ENCODE data around the gene ARHGDIB.

Gene ARHGDIB

DNA sequence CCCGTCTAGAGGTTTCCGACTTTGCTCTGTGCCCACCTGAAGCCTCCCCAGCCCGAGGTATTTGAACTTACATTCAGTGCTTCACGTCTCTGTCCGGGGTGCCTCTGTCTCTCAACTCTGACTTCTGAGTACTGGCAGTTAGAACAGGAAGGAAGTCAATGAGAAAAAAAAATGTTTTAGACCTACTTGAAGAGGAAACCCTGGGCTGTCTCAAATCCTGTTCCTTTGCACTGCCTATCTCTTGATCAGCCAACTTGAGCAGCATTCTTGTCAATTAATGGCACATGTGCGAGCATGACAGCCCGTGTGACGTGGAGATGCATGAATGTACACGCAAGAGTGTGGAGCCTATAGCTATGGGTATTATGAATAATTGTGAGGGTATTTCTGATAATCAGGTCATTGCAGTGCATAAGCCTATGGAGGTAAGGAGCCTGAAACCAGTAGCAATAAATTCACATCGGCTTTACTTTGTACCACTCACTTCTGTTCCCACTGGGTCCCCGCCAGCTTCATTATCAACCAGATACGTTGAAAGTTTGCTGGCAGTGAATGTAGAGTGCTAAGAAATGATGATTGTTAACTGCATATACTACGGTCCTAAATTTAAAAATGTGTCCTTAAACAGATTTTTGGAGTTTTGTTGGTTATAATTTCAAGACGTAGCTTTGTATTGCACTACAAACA lies at the start of gene ARHGDIB:
ARHGDIB (minus strand) TSS at position 136 of the 687 bp plus-strand sequence. CDS start 10,889 bp downstream, outside the sequence.
- DNase-seq (ENCODE audit: low read depth): peak; percentile 48

DNA sequence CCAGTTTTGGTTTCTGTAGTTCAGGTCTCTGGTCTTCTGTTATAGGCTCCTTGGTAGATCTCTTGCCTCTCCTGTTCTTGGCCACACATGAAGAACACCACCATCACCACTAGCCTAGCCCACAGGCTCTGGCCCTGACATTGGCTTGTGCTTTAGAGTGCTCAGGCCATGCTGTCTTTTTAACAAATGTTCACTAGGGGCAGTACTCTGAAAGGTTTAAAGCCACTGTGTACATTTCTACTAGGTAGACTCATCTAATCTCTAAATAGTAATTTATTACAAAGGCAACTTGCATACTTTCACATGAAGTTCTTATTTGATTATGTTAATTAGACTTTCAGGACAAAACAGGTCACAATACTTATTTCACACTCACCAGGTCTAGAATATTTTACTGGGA lies 49.8 kb upstream of the ARHGDIB start:
- DNase-seq (ENCODE audit: low read depth): peak; percentile 24

- DNase-seq (ENCODE audit: low read depth): no peak
Measured at GRCh38 chr12:15007551-15007950, 46.1 kb upstream of the ARHGDIB start.

DNA sequence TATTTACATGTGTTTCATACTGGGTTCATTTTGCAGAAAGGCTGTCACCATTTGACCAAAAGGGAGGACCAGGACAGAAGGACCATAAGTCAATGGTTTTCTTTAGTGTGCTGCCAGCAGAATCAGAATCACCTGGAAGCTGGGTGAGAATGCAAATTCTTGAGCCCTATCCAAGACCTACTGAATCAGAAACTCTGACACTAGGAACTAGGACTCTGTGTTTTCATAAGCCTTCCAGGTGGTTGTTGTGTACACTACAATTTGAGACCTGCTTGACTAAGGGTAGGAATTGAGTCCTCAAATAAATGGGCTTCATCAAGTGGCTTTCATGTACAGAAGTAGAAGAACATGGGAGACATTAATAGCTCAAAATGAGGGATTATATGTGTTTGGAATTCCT lies 43.7 kb upstream of the ARHGDIB start:
- no peak for DNase-seq (ENCODE audit: low read depth)

DNA sequence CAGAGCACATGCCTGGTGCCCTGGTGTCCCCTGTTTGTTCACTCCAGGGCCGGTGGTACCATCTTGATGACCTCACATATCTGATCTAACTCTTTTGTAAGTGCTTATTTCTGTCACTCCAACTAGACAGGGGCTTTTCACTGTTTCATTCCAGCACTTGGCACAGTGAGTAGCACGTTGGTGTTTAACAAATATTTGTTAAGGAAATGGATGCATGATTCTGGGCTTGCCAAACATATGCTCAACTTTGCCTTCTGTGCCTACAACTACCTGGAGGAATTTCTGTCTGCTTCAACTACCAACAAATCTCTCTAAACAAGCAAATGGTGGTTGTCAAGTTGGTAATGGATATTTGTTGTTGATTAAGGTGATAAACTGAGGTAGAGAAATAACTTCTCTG lies 43.0 kb upstream of the ARHGDIB start:
- DNase-seq (ENCODE audit: low read depth): no peak

GRCh38 chr12:15001733-15002382 lies 40.5 kb upstream of the ARHGDIB start:
- DNase-seq (ENCODE audit: low read depth): no peak

- DNase-seq (ENCODE audit: low read depth): no peak
Measured at GRCh38 chr12:15000575-15000974, 39.2 kb upstream of the ARHGDIB start.

DNA sequence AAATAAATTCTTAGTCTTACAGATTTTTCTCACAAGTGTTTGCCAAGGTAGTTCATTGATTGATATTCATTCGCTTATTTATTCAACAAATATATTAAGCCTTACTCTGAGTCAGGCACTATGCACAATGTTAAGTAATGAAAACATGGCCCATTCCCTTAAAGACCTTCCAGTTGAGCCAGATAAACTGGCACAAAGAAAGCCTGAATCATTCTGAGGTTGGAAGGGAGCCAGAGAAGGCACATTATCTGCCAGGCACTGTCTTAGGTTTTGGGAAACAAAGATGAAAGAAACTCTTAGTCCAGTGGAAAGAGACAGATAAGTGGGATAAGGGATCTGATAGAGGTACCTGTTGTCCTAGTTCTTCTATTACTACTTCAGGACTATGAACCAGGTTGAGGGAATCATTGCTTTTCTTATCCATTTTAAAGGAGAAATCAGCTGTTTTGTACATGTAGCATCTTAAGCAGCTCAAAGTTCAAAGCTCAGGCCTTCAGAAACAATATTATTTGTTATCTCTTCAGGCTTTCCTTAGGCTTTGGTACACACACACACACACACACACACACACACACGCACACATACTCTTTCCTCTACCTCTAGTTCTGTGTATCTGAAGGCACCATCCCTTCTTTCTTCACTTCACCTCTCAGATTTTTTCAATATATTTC lies 38.4 kb upstream of the ARHGDIB start:
- no peak for DNase-seq (ENCODE audit: low read depth)

DNA sequence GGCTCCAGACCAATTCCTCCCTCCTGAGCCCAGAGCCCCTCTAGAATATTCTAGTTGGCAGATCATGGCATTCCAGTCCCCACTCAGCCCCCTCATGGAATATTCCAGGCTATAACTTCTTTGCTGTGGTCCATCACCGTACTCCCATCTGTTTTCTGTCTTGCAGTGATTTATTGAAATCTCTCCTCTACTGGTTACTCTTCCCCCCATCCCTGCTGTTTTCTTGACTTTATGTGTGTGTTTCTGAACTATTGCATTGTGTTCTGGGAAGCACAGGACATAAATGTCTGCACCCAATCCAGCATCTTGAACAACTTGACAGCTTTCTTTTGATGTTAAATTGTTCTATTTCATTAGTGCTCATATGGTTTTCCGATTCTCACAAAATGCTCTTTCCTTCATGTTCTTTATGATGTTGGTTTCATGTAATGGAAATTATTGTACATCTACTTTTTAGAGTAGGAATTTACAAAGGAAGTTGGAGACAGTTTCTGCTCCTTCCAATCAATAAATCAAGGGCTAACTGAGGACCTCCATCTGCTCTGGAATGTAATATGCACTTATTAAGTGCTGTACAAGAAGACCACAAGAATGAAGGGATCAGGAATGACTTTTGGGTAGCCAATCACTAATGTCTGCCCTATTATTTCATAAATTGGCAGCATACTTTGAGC lies 37.8 kb upstream of the ARHGDIB start:
- DNase-seq (ENCODE audit: low read depth): no peak

- DNase-seq (ENCODE audit: low read depth): no peak
Measured at GRCh38 chr12:14997998-14998397, 36.6 kb upstream of the ARHGDIB start.

DNA sequence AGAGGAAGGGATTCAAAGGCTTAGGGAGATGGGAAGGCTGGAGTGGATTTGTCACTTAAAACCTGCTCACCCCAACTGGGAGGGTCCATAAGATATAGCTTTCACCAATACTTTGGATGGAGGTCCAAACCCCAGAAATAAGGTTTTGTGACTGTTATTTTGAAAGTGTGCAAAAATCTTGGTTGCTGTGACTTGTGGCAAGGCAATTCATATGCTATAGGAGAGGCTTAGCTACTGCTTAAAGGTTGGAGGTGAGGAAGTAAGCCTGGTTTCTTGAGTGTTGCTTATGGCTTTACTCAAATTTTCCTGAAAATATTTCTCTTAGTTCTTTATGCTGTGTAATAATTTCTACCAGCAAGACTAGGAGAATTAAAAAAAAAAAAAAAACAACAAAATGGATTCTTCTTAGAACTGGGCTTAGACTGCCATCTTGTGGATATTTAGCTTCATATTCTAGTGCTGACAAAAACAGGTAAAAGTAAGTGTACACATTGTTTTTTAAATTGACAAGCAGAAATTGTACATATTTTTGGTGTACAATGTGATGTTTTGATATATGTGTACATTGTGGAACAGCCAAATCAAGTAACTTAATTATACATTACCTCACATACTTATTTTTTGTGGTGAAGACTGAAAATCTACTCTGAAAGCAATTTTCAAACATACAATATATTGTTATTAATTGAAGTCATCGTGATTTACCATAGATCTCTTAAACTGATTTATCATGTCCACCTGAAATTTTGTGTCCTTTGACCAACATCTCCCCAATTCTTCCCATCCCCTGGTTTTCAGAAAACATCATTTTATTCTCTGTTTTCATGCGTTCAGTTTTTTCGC lies 34.4 kb upstream of the ARHGDIB start:
- DNase-seq (ENCODE audit: low read depth): peak; percentile 79

DNA sequence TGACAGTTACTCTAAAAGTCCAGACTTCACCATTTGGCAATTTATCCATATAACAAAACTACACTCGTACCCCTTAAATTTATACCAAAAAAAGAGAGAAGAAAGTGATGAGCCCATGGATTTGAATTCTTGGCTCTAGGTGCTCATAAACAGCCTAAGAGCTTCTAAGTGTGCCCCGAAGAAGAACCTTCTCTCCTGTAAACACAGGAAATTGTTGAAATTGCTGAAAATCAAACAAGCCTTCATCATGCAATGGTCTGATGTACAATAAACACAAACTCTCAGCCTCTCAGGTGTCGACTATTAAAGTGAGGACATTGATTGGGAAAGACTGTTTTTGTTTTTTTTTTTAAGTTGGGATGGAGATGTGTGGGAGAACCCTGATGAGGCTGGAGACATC lies 33.2 kb upstream of the ARHGDIB start:
- no peak for DNase-seq (ENCODE audit: low read depth)

DNA sequence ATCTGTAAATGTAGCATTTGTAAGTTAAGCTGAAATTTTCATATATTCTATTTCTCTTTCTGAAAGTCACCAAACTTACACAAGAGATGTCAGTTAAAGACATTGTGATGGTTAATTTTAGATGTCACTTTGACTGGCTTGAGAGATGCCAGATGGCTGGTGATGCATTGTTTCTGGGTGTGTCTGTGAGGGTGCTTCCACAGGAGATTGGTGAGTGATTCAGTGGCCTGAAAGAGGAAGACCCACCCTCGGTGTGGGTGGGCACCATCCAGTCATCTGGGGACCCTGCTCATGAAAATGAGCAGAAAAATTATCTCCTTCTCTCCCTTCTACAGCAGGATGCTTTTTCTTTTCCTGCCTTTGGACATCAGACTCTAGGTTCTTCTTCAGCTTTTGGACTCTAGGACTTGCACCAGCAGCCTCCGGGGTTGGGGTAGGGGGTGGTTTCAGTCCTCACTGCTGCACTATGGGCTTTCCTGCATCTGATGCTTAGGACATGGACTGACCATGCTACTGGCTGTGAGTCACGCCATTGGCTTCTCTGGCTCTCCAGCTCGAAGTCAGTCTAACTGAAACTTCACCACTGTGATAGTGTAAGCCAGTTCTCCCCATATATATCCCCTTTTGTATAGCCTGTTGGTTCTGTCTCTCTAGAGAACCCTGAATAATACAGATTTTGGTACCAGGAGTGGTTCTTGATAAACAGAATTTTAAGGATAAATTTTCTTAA lies 32.3 kb upstream of the ARHGDIB start:
- DNase-seq (ENCODE audit: low read depth): peak; percentile 56

- no peak for DNase-seq (ENCODE audit: low read depth)
Measured at GRCh38 chr12:14993117-14993516, 31.7 kb upstream of the ARHGDIB start.

DNA sequence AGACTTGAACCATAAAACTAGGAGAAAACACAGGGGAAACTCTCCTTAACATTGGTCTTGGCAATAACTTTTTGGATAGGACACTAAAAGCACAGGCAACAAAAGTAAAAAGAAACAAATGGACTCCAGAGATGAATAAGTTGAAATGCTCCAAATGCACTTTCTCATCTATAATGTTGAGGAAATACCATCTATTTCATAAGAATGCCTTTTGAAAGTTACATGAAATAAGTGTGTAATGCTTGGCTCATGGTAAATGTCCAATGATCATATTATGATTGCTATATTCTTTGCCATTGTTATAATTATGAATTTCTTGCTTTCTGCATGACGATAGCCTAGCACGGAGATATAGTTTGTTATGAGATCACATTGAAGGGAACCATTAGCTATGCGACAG lies 31.3 kb upstream of the ARHGDIB start:
- DNase-seq (ENCODE audit: low read depth): no peak

GRCh38 chr12:14991069-14991468 lies 29.7 kb upstream of the ARHGDIB start:
- no peak for DNase-seq (ENCODE audit: low read depth)

DNA sequence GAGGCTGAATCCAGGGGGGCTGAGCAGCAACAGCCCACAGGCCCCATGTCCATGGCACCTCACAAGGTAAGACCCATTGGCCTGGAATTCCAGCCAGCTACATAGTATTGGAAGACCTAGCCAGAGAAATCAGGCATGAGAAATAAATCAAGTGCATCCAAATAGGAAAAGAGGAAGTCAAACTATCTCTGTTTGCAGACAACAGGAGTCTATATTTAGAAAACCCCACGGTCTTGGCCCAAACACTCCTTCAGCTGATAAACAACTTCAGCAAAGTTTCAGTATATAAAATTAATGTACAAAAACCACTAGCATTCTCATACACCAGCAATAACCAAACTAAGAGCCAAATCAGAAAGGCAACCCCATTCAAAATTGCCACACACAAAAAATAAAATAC lies 28.4 kb upstream of the ARHGDIB start:
- DNase-seq (ENCODE audit: low read depth): no peak

DNA sequence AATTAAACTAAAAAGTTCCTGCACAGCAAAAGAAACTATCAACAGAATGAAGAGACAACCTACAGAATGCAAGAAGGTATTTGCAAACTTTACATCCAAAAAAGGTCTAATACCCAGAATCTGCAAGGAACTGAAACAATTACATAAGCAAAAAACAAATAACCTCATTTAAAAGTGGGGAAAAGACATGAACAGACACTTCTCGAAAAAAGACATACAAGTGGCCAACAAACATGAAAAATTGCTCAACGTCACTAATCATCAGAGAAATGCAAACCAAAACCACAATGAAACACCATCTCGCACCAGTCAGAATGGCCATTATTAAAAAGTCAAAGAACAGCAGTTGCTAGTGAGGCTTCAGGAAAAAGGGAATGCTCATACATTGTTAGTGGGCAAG lies 26.6 kb upstream of the ARHGDIB start:
- no peak for DNase-seq (ENCODE audit: low read depth)

DNA sequence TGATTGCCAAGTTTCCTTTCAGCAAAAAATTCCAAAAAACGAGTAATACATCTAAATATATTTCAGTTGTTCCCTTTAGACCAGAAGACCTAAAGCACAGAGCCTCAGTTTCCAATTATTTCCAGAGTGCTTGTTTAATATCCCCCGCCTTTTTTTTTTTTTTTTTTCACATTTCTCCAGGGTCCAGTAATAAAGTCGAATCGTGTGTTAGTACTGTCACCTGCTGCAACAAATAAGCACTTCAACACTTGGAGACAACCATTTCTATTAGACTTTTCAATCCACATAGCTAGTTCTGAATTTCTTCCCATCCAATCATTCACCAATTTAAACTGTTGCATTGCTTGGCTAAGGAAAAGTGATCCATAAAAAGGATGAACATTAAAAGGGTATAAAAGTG lies 25.0 kb upstream of the ARHGDIB start:
- DNase-seq (ENCODE audit: low read depth): no peak

DNA sequence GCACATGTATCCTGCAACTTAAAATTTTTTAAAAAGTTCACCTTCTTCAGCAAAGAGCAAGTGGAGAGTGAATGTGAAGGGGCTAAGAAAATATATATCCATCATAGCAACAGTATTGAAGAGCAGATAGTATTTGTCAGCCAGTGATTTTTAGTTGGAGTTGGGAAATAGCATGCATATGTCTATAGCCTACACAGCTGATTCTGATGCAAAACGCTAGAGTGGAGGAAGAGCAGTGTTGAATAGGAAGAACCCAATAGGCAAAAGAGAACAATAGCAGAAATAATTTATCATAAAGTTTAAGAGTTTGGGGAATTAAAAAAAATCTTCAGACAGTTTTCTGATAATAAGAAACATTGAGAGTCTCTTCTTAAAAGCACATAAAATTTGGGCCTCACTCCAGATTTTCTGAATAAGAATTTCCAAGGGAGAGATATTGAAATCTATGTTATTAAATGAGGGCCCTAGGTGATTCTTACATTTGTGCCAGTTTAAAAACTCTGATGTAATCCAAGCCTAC lies 23.4 kb upstream of the ARHGDIB start:
- no peak for DNase-seq (ENCODE audit: low read depth)

GRCh38 chr12:14984036-14984435 lies 22.6 kb upstream of the ARHGDIB start:
- DNase-seq (ENCODE audit: low read depth): no peak

Data from ELR (cell line).